Subcutaneous preadipocyte (primary cell): ENCODE measurements around the gene KDM2A. TPM values are rescaled to one million over a fixed set of nuclear protein-coding genes. Genes with fewer than 3 reads are reported as not detected.

ENCODE experiments used
- total RNA-seq: library from RNA; depleted of rRNA; stranded (reverse); fragments of >200 nt; gene quantifications from 2 replicates; pipeline ENCODE4 v1.2.3, GENCODE V29; 2012

The KDM2A gene
- 35.6 and 47.9 TPM in 2 replicates for total RNA-seq

GRCh38 chr11:67118801-67119584, at the start of gene KDM2A:
KDM2A (plus strand) TSS chr11:67119263; CDS start chr11:67121317, 2,054 bp downstream.

DNA sequence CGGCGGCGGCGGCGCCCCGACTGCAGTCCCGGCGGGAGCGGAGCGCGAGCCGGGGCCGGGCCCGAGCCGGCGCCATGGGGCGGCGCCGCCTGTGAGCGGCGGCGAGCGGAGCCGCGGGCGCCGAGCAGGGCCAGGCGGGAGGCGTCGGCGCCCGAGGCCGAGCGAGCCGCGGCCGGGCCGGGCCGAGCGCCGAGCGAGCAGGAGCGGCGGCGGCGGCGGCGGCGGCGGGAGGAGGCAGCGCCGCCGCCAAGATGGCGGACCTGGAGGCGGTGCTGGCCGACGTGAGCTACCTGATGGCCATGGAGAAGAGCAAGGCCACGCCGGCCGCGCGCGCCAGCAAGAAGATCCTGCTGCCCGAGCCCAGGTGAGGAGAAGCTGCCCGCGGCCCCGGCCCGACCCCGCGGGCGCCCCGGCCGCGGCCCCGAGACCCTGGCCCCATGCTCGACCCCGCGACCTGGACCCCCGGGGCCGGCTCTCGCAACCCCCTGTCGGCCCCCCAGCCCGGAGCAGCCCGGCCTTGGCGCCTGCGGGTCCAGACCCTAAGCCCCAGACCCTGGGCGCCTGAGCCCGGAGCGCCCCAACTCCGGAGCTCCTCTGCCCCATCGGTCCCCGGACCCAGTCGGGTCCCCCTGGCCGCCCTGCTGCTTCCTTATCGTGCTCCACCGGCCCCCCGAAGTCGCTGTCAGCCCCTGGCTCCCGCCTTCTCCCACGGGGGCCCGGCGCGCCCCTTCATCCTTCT, 147.6 kb downstream of the KDM2A start, which contains the start of gene GRK2:
Gene GRK2, plus strand, starts transcription at position 25 of the 739 bp plus-strand sequence. Its CDS starts 227 bp downstream, at position 252.

GRCh38 chr11:67289226-67289650, 170.2 kb downstream of the KDM2A start, which contains the start of gene ANKRD13D:
ANKRD13D (plus strand) TSS chr11:67289303; CDS start chr11:67289461, 158 bp downstream.

DNA sequence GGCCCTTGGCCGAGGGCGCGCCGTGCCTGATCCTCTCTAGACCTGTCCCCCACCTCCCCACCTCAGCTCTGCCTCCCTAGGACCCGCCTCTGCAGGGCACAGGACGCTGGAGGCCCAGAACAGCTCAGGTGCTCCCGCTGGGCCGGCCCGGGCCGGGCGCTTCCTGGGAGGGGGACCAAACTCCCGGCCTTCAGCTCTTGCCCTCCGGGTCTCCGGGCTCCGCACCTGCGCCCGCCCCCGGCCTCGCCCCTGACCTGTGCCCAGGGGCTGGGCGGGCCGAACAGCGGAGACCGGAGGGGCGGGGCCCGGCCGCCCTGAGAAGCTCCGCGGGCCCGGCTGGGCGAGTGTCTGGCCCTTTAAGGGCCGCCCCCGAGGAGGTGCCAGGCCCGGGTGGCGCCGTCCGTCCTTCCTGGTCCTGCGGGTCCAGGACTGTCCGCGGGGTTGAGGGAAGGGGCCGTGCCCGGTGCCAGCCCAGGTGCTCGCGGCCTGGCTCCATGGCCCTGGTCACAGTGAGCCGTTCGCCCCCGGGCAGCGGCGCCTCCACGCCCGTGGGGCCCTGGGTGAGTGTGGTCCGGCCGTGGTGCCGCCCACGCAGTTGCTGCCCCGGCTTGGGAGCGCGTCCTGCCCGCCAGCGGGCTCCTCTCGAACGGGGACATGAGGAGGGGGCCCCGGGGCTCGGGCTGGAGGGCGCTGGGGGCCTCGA, 184.2 kb downstream of the KDM2A start, which contains the start of gene SSH3:
Gene SSH3, plus strand, starts transcription at position 399 of the 703 bp plus-strand sequence. Its CDS starts 96 bp downstream, at position 495.

Other genes with a start within 250 kb of the KDM2A start
- 27.6 and 36.9 TPM in 2 replicates for gene PC, start 160.9 kb upstream of the KDM2A start, total RNA-seq
- not detected in 2 replicates for gene C11orf86, start 144.0 kb upstream of the KDM2A start, total RNA-seq
- under 0.01 TPM in 2 replicates for gene SYT12, start 96.1 kb upstream of the KDM2A start, total RNA-seq
- 3.5 and 4.4 TPM in 2 replicates for gene RHOD, start 62.4 kb upstream of the KDM2A start, total RNA-seq
- gene GRK2, start 147.2 kb downstream of the KDM2A start, total RNA-seq, result 23.9 and 32.3 TPM in 2 replicates
- 30.9 and 39.7 TPM in 2 replicates for gene ANKRD13D, start 170.0 kb downstream of the KDM2A start, total RNA-seq
- 10.3 and 11.3 TPM in 2 replicates for gene SSH3, start 184.3 kb downstream of the KDM2A start, total RNA-seq
- 32.5 and 39.7 TPM in 2 replicates for gene POLD4, start 234.3 kb downstream of the KDM2A start, total RNA-seq